PC-9 (cell line): Measurements from ENCODE around the gene MARCHF3. TPM values are rescaled to one million over a fixed set of nuclear protein-coding genes. Genes with fewer than 3 reads are reported as not detected.

ENCODE experiments used
- BruUV-seq: library from RNA; stranded (reverse); fragments of 400-500 nt; replicated peaks from 2 replicates; lab custom pipeline; 2021; lab: Mats Ljungman, UMichigan
- CTCF ChIA-PET: fragments of 300-600 bp; sonication (Branson Sonifier 250); formaldehyde crosslinking; loops from one replicate; lab custom pipeline; 2022; ENCODE audit warnings: antibody characterized with exemption; lab: Charles Lee
- POLR2A ChIA-PET: fragments of 300-600 bp; sonication (Branson Sonifier 250); formaldehyde crosslinking; loops from one replicate; lab custom pipeline; 2022; ENCODE audit warnings: antibody characterized with exemption; ENCODE audit not compliant: unreplicated experiment; lab: Charles Lee
- DNase-seq, 2 experiments: peaks; one replicate each; pipeline versions ENCODE4 v3.0.0 to v3.0.0-alpha.2; 2015 to 2022; ENCODE audit warnings: mixed read lengths in 1 of 2
- H2AFZ ChIP-seq: fragments of 200-600 bp; sonication (generic); 2 replicates; pipeline ENCODE4 v1.8.1; 2017; ENCODE audit warnings: antibody characterized with exemption
- H3F3A ChIP-seq: fragments of 200-600 bp; sonication (generic); 2 replicates; pipeline ENCODE4 v1.8.1; 2017; ENCODE audit warnings: antibody characterized with exemption, mild to moderate bottlenecking, low read depth; ENCODE audit not compliant: insufficient read depth
- H3K27ac ChIP-seq: fragments of 200-600 bp; sonication (generic); 2 replicates; pipeline ENCODE4 v1.6.1; 2016; ENCODE audit warnings: mixed run types
- H3K27me3 ChIP-seq: fragments of 200-600 bp; sonication (generic); 2 replicates; pipeline ENCODE4 v1.6.1; 2016; ENCODE audit warnings: low read depth, mixed run types; ENCODE audit not compliant: insufficient read depth
- H3K36me3 ChIP-seq: fragments of 200-600 bp; sonication (generic); 2 replicates; pipeline ENCODE4 v1.6.1; 2016; ENCODE audit warnings: low read depth, mixed run types
- H3K4me1 ChIP-seq: fragments of 200-600 bp; sonication (generic); replicated peaks from 2 replicates; pipeline ENCODE4 v1.6.1; 2016; ENCODE audit warnings: mixed run types; ENCODE audit not compliant: insufficient read depth
- H3K4me2 ChIP-seq: fragments of 200-600 bp; sonication (generic); 2 replicates; pipeline ENCODE4 v1.6.1; 2017; ENCODE audit warnings: mixed run types
- H3K4me3 ChIP-seq: fragments of 200-600 bp; sonication (generic); 2 replicates; pipeline ENCODE4 v1.6.1; 2016; ENCODE audit warnings: mixed run types
- H3K79me2 ChIP-seq: fragments of 200-600 bp; sonication (generic); 2 replicates; pipeline ENCODE4 v1.6.1; 2017; ENCODE audit warnings: low read depth, mixed run types
- H3K9me2 ChIP-seq: fragments of 200-600 bp; sonication (generic); 2 replicates; pipeline ENCODE4 v1.8.1; 2017; ENCODE audit warnings: mild to moderate bottlenecking; ENCODE audit not compliant: insufficient read depth
- H3K9me3 ChIP-seq: fragments of 200-600 bp; sonication (generic); 2 replicates; pipeline ENCODE4 v1.8.1; 2016; ENCODE audit warnings: low read depth; ENCODE audit not compliant: insufficient read depth
- H4K20me1 ChIP-seq: fragments of 200-600 bp; sonication (generic); 2 replicates; pipeline ENCODE4 v1.8.1; 2017; ENCODE audit not compliant: insufficient read depth
- EZH2 ChIP-seq: fragments of 200-600 bp; sonication (generic); IDR thresholded peaks from 2 replicates; pipeline ENCODE4 v1.8.0; 2017; ENCODE audit warnings: antibody characterized with exemption, low read depth
- intact Hi-C: fragments of 100-400 bp; cut with micrococcal nuclease; formaldehyde crosslinking; loops from one replicate; pipeline ENCODE4 v1.10.0; 2022; ENCODE audit not compliant: unreplicated experiment
- total RNA-seq: library from RNA; stranded (reverse); gene quantifications from 2 replicates; pipeline ENCODE4 v1.2.3, GENCODE V29; 2021
- TF ChIP-seq, protein P1 (sequence below): fragments of 200-600 bp; sonication (generic); conservative IDR thresholded peaks from 2 replicates; pipeline ENCODE4 v1.6.1; 2017; ENCODE audit warnings: mixed run types, antibody characterized with exemption, mild to moderate bottlenecking, moderate library complexity

The MARCHF3 gene
- total RNA-seq, 1 experiment from 2014 or later: 0.35 TPM

DNA sequence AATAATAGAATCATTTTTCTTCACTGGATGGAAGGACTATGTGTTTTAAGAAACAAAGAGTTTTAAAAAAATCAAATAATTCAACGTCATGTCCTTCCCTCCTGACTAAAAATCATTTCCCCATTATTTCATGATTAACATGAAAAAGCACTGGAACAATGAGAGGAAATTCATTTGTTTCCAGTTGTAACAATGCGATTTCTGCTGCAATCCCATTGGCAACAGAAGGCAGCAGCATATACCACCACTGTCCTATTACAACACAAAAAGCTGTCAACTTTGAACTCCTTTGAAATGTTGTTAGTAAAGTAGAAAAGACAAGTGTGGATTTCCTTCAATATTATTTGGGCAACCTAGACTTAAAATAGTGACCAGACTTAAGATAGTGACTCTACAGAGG lies 39.9 kb upstream of the MARCHF3 start:
- CTCF ChIA-PET: no interaction called here
- POLR2A ChIA-PET: no interaction called here
- H4K20me1 ChIP-seq: no peaks in the 10 kb centered on the region
- H3K9me2 ChIP-seq: no peaks in the 10 kb centered on the region
- H3K27me3 ChIP-seq: no peaks in the 10 kb centered on the region
- no peak overlapping the region for H3K27ac ChIP-seq
- no peak overlapping the region for H3K4me2 ChIP-seq
- 0 out of 2 replicates have a peak, but pooled peaks cover 5% of the 10 kb centered on the region for H3K4me1 ChIP-seq
- BruUV-seq: no TSS peak
- intact Hi-C loops: no loop called here
- no peak overlapping the region for H2AFZ ChIP-seq
- no peak for DNase-seq
- H3F3A ChIP-seq: no peaks in the 10 kb centered on the region
- no peaks in the 10 kb centered on the region for H3K79me2 ChIP-seq
- no peak overlapping the region for H3K4me3 ChIP-seq
- no peaks in the 10 kb centered on the region for H3K36me3 ChIP-seq
- no peaks in the 10 kb centered on the region; the same call in 1 of the 2 replicates for H3K9me3 ChIP-seq
- TF ChIP-seq, protein P1, sequence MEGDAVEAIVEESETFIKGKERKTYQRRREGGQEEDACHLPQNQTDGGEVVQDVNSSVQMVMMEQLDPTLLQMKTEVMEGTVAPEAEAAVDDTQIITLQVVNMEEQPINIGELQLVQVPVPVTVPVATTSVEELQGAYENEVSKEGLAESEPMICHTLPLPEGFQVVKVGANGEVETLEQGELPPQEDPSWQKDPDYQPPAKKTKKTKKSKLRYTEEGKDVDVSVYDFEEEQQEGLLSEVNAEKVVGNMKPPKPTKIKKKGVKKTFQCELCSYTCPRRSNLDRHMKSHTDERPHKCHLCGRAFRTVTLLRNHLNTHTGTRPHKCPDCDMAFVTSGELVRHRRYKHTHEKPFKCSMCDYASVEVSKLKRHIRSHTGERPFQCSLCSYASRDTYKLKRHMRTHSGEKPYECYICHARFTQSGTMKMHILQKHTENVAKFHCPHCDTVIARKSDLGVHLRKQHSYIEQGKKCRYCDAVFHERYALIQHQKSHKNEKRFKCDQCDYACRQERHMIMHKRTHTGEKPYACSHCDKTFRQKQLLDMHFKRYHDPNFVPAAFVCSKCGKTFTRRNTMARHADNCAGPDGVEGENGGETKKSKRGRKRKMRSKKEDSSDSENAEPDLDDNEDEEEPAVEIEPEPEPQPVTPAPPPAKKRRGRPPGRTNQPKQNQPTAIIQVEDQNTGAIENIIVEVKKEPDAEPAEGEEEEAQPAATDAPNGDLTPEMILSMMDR: no peak
- TF ChIP-seq EZH2: no peak

DNA sequence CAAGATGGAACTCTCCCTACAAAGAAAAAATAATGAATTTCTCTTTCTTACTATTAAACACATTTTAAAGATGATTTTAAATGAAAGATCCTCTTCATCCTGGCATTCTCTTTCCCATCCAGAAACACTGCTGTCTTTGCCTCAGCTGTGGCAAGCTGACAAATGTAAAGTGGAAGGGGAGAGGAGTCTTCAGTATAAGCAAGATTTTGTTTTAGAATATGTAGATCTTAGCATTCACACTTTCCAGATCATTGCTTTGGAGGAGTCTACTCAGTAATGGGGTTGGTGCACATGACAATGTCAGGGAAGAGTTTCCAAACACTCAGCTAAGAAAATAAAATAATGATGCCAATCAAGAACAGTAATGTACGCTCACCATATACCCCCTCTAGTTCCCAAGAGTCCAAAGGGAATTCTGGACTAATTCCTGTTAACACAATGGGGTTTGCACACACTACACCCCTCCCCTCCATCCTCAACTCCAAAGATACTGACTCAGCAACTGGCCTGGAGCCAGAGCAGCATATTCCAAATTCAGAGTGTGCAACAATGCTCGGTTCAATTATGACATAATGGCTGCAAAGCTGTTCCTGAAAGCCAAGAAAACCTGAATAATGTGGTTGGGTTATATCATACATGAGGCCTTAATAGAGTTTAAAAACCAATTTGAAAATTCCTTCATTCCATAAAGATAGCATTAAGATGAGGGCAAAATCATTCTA lies 38.3 kb upstream of the MARCHF3 start:
- H3K9me3 ChIP-seq: no peaks in the 10 kb centered on the region; the same call in 1 of the 2 replicates
- ChIA-PET CTCF (no interaction called here), POLR2A (no interaction called here)
- H3K4me3 ChIP-seq: no peak overlapping the region
- no peak overlapping the region for H3K27ac ChIP-seq
- H2AFZ ChIP-seq: no peak overlapping the region
- no peaks in the 10 kb centered on the region for H3K79me2 ChIP-seq
- H3F3A ChIP-seq: no peaks in the 10 kb centered on the region
- DNase-seq: no peak
- H3K36me3 ChIP-seq: no peaks in the 10 kb centered on the region
- 0 out of 2 replicates have a peak, but pooled peaks cover 5% of the 10 kb centered on the region for H3K4me1 ChIP-seq
- H3K27me3 ChIP-seq: no peaks in the 10 kb centered on the region
- H3K4me2 ChIP-seq: no peak overlapping the region
- no TSS peak for BruUV-seq
- H4K20me1 ChIP-seq: no peaks in the 10 kb centered on the region
- TF ChIP-seq EZH2: no peak
- TF ChIP-seq, protein P1: no peak
- intact Hi-C loops: no loop called here
- H3K9me2 ChIP-seq: 0 out of 2 replicates have a peak, but pooled peaks cover 3% of the 10 kb centered on the region

DNA sequence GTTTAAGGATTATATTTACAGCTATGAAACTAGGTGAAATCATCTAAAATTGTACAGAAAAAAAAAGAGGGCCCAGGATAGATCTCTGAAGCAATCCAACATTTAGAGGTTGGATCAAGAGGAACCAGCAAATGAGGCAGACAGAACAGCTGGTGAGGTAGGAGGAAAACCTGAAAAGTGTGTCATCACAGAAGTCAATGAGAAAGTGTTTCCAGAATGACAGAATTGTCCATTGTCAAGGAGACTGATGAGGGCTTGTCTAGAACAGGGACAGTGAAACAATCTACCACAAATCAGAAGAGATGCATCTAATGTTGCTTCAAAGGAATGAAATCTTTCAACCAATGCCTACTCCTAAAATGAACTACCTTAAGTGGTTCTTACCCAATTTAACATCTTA lies 36.4 kb upstream of the MARCHF3 start:
- no peaks in the 10 kb centered on the region for H3K4me1 ChIP-seq
- no peak overlapping the region for H3K27ac ChIP-seq
- TF ChIP-seq EZH2: no peak
- TF ChIP-seq, protein P1: no peak
- no peak overlapping the region for H2AFZ ChIP-seq
- no peaks in the 10 kb centered on the region for H3K27me3 ChIP-seq
- H3F3A ChIP-seq: no peaks in the 10 kb centered on the region
- no TSS peak for BruUV-seq
- no peaks in the 10 kb centered on the region for H3K36me3 ChIP-seq
- no peaks in the 10 kb centered on the region for H3K79me2 ChIP-seq
- DNase-seq: no peak
- H3K4me3 ChIP-seq: no peak overlapping the region
- no peaks in the 10 kb centered on the region for H4K20me1 ChIP-seq
- 0 out of 2 replicates have a peak, but pooled peaks cover 8% of the 10 kb centered on the region for H3K9me2 ChIP-seq
- intact Hi-C loops: no loop called here
- POLR2A ChIA-PET: no interaction called here
- no peaks in the 10 kb centered on the region; the same call in 1 of the 2 replicates for H3K9me3 ChIP-seq
- H3K4me2 ChIP-seq: no peak overlapping the region
- CTCF ChIA-PET: no interaction called here
